Measurements from ENCODE around the gene JAKMIP1. TPM values are rescaled to one million over a fixed set of nuclear protein-coding genes. Genes with fewer than 3 reads are reported as not detected.

JAKMIP1 gene
- total RNA-seq, 1 experiment from 2014 or later = not detected

- H3K9me3 Mint-ChIP-seq (ENCODE audit: low read depth, unreplicated experiment) = no peaks in the 10 kb centered on the region
Observed at GRCh38 chr4:6042293-6043063, 157.9 kb downstream of the JAKMIP1 start.

GRCh38 chr4:6041800-6042199, 158.5 kb downstream of the JAKMIP1 start:
- CTCF ChIA-PET = no interaction called here
- intact Hi-C loops (cut with micrococcal nuclease; ENCODE audit: unreplicated experiment) = no loop called here
- Mint-ChIP-seq H3K9me3 (ENCODE audit: low read depth, unreplicated experiment) (no peaks in the 10 kb centered on the region), H3K27ac (ENCODE audit: unreplicated experiment) (no peak overlapping the region), H3K4me3 (ENCODE audit: low read depth, unreplicated experiment) (no peak overlapping the region), H3K36me3 (ENCODE audit: insufficient read depth, unreplicated experiment) (no peaks in the 10 kb centered on the region), H3K4me1 (ENCODE audit: low read depth, unreplicated experiment) (no peaks in the 10 kb centered on the region), H3K27me3 (ENCODE audit: unreplicated experiment) (peaks cover 53% of the 10 kb centered on the region)
- no peak for TF ChIP-seq CTCF (IDR thresholded peaks at IDR 0.05; ENCODE audit: unreplicated experiment)
- no peak for DNase-seq
- BruUV-seq (replicated peaks) = no TSS peak

More at GRCh38 chr4:6042293-6043063, 157.9 kb downstream of the JAKMIP1 start:
- H3K36me3 Mint-ChIP-seq (ENCODE audit: insufficient read depth, unreplicated experiment) = no peaks in the 10 kb centered on the region
- DNase-seq = no peak
- no TSS peak for BruUV-seq (replicated peaks)
- peaks cover 53% of the 10 kb centered on the region for H3K27me3 Mint-ChIP-seq (ENCODE audit: unreplicated experiment)
- CTCF ChIA-PET = no interaction called here
- no peaks in the 10 kb centered on the region for H3K4me1 Mint-ChIP-seq (ENCODE audit: low read depth, unreplicated experiment)
- no peak for TF ChIP-seq CTCF (IDR thresholded peaks at IDR 0.05; ENCODE audit: unreplicated experiment)
- no peak overlapping the region for H3K27ac Mint-ChIP-seq (ENCODE audit: unreplicated experiment)
- H3K4me3 Mint-ChIP-seq (ENCODE audit: low read depth, unreplicated experiment) = no peak overlapping the region
- intact Hi-C loops (cut with micrococcal nuclease; ENCODE audit: unreplicated experiment) = no loop called here

- CTCF ChIA-PET = no interaction called here
- H3K4me1 Mint-ChIP-seq (ENCODE audit: low read depth, unreplicated experiment) = no peaks in the 10 kb centered on the region
- H3K27ac Mint-ChIP-seq (ENCODE audit: unreplicated experiment) = no peak overlapping the region
- no peaks in the 10 kb centered on the region for H3K9me3 Mint-ChIP-seq (ENCODE audit: low read depth, unreplicated experiment)
- no peaks in the 10 kb centered on the region for H3K36me3 Mint-ChIP-seq (ENCODE audit: insufficient read depth, unreplicated experiment)
- no peak for DNase-seq
- intact Hi-C loops (cut with micrococcal nuclease; ENCODE audit: unreplicated experiment) = no loop called here
- no peak overlapping the region for H3K4me3 Mint-ChIP-seq (ENCODE audit: low read depth, unreplicated experiment)
- no peak for TF ChIP-seq CTCF (IDR thresholded peaks at IDR 0.05; ENCODE audit: unreplicated experiment)
- no TSS peak for BruUV-seq (replicated peaks)
- peaks cover 34% of the 10 kb centered on the region for H3K27me3 Mint-ChIP-seq (ENCODE audit: unreplicated experiment)
Observed at GRCh38 chr4:6038711-6039110, 161.6 kb downstream of the JAKMIP1 start.

GRCh38 chr4:6035786-6036185, 164.6 kb downstream of the JAKMIP1 start:
- CTCF ChIA-PET = no interaction called here
- TF ChIP-seq CTCF (IDR thresholded peaks at IDR 0.05; ENCODE audit: unreplicated experiment) = no peak
- Mint-ChIP-seq H3K27ac (ENCODE audit: unreplicated experiment) (no peak overlapping the region), H3K36me3 (ENCODE audit: insufficient read depth, unreplicated experiment) (no peaks in the 10 kb centered on the region), H3K9me3 (ENCODE audit: low read depth, unreplicated experiment) (no peaks in the 10 kb centered on the region), H3K4me1 (ENCODE audit: low read depth, unreplicated experiment) (no peaks in the 10 kb centered on the region), H3K4me3 (ENCODE audit: low read depth, unreplicated experiment) (no peak overlapping the region), H3K27me3 (ENCODE audit: unreplicated experiment) (peaks cover 15% of the 10 kb centered on the region)
- intact Hi-C loops (cut with micrococcal nuclease; ENCODE audit: unreplicated experiment) = no loop called here
- no peak for DNase-seq
- BruUV-seq (replicated peaks) = no TSS peak

All from Calu3 (cell line).